ENCODE data around the gene COL9A3.

COL9A3 gene

GRCh38 chr20:62876902-62877816 lies 60.3 kb downstream of the COL9A3 start:
- DNase-seq (ENCODE audit: insufficient read length) (no peak), FAIRE-seq (no peak)
- TF ChIP-seq POLR2AphosphoS5 (IDR thresholded peaks at IDR 0.05; ENCODE audit: low read depth, low read length) = no peak

GRCh38 chr20:62878244-62879038 lies 61.6 kb downstream of the COL9A3 start:
- DNase-seq (ENCODE audit: insufficient read length) = no peak
- TF ChIP-seq TAF1 (IDR thresholded peaks at IDR 0.05; ENCODE audit: borderline replicate concordance, low read depth, low read length) (no peak), POLR2A (IDR thresholded peaks at IDR 0.05; ENCODE audit: low read depth, low read length) (no peak), POLR2AphosphoS5 (IDR thresholded peaks at IDR 0.05; ENCODE audit: low read depth, low read length) (no peak)
- no peak for FAIRE-seq

- DNase-seq (ENCODE audit: insufficient read length) (no peak), FAIRE-seq (no peak)
- no peak for TF ChIP-seq TAF1 (IDR thresholded peaks at IDR 0.05; ENCODE audit: borderline replicate concordance, low read depth, low read length)
- no peak for TF ChIP-seq POLR2A (IDR thresholded peaks at IDR 0.05; ENCODE audit: low read depth, low read length)
Measured at GRCh38 chr20:62879275-62880146, 62.7 kb downstream of the COL9A3 start.

GRCh38 chr20:62880147-62880934 lies 63.5 kb downstream of the COL9A3 start:
- FAIRE-seq = no peak

GRCh38 chr20:62880935-62881661 lies 64.2 kb downstream of the COL9A3 start:
- DNase-seq (ENCODE audit: insufficient read length) (no peak), FAIRE-seq (no peak)
- no peak for TF ChIP-seq POLR2A (IDR thresholded peaks at IDR 0.05; ENCODE audit: low read depth, low read length)
- no peak for TF ChIP-seq TAF1 (IDR thresholded peaks at IDR 0.05; ENCODE audit: borderline replicate concordance, low read depth, low read length)
- no peak for TF ChIP-seq POLR2AphosphoS5 (IDR thresholded peaks at IDR 0.05; ENCODE audit: low read depth, low read length)

More at GRCh38 chr20:62880147-62880934, 63.5 kb downstream of the COL9A3 start:
- no peak for TF ChIP-seq TAF1 (IDR thresholded peaks at IDR 0.05; ENCODE audit: borderline replicate concordance, low read depth, low read length)
- no peak for TF ChIP-seq POLR2A (IDR thresholded peaks at IDR 0.05; ENCODE audit: low read depth, low read length)
- TF ChIP-seq POLR2AphosphoS5 (IDR thresholded peaks at IDR 0.05; ENCODE audit: low read depth, low read length) = no peak
- DNase-seq (ENCODE audit: insufficient read length) = no peak

GRCh38 chr20:62881662-62882395 lies 65.0 kb downstream of the COL9A3 start:
- DNase-seq (ENCODE audit: insufficient read length) = no peak
- no peak for FAIRE-seq
- no peak for TF ChIP-seq POLR2A (IDR thresholded peaks at IDR 0.05; ENCODE audit: low read depth, low read length)
- no peak for TF ChIP-seq TAF1 (IDR thresholded peaks at IDR 0.05; ENCODE audit: borderline replicate concordance, low read depth, low read length)
- TF ChIP-seq POLR2AphosphoS5 (IDR thresholded peaks at IDR 0.05; ENCODE audit: low read depth, low read length) = no peak

- FAIRE-seq (no peak), DNase-seq (ENCODE audit: insufficient read length) (no peak)
- TF ChIP-seq POLR2AphosphoS5 (IDR thresholded peaks at IDR 0.05; ENCODE audit: low read depth, low read length) (no peak), TAF1 (IDR thresholded peaks at IDR 0.05; ENCODE audit: borderline replicate concordance, low read depth, low read length) (no peak), POLR2A (IDR thresholded peaks at IDR 0.05; ENCODE audit: low read depth, low read length) (no peak)
Measured at GRCh38 chr20:62882426-62882825, 65.6 kb downstream of the COL9A3 start.

- FAIRE-seq = no peak
- no peak for DNase-seq (ENCODE audit: insufficient read length)
- TF ChIP-seq POLR2AphosphoS5 (IDR thresholded peaks at IDR 0.05; ENCODE audit: low read depth, low read length) (no peak), TAF1 (IDR thresholded peaks at IDR 0.05; ENCODE audit: borderline replicate concordance, low read depth, low read length) (no peak), POLR2A (IDR thresholded peaks at IDR 0.05; ENCODE audit: low read depth, low read length) (no peak)
Measured at GRCh38 chr20:62884556-62884955, 67.7 kb downstream of the COL9A3 start.

- FAIRE-seq = peak; percentile 40
- DNase-seq (ENCODE audit: insufficient read length) = no peak
Measured at GRCh38 chr20:62885046-62885895, 68.4 kb downstream of the COL9A3 start.

More at GRCh38 chr20:62885046-62885895, 68.4 kb downstream of the COL9A3 start:
- TF ChIP-seq POLR2AphosphoS5 (IDR thresholded peaks at IDR 0.05; ENCODE audit: low read depth, low read length) (no peak), TAF1 (IDR thresholded peaks at IDR 0.05; ENCODE audit: borderline replicate concordance, low read depth, low read length) (no peak), POLR2A (IDR thresholded peaks at IDR 0.05; ENCODE audit: low read depth, low read length) (no peak)

Data from GM12892 (cell line).